ENCODE measurements around the gene SMYD3. TPM values are rescaled to one million over a fixed set of nuclear protein-coding genes. Genes with fewer than 3 reads are reported as not detected.
A peak's percentile ranks its signal among the peaks of the same experiment; 100 is the strongest.

Gene SMYD3
- total and polyA plus RNA-seq, 9 of the 15 experiments (the other 6 are each of a cell fraction or from before 2014, with no cell fraction given): 128 to 440 (median 197) TPM

DNA sequence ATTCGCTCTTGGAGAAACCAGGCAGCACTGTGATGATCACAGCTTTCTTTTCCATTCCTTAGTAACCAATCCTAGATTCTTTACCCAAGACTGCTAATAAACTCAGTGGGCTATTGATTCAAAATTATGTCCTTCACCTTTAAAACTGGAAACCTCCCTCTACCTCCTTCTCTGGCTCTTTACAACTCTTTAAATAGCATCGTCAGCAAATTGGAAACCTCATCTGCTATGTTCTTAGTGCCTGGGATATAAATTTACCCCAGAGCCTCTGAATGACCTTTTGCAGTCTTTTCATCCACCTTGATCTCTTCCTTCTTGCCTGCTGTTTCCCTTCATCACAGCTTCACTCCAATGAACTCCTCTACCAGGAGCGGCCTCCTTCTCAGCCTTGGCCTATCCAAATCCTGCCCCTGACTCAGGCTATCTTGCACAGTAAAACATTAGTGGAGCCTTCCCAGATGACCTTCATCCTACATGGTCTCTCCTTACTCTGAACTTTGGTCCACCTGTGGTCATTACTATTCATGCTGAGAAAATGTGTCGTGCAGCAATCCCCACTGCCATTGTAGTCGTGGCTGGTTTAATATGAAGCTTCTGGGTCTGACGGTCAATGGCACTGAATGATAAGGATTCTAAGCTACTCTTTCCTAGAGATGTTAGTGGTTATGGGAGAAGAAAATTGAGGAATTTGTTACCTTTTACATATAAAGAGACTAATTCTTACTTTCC is 644.1 kb downstream of the SMYD3 start:
- FAIRE-seq: no peak
- TF ChIP-seq ZNF282 (CRISPR knock-in tag; IDR thresholded peaks at IDR 0.05) (no peak), GABPB2 (CRISPR knock-in tag; conservative IDR thresholded peaks at IDR 0.05) (no peak), MAFG (tag; conservative IDR thresholded peaks at IDR 0.05) (peak; percentile 76), ZNF316 (IDR thresholded peaks at IDR 0.05) (peak; percentile 93), ZNF830 (CRISPR knock-in tag; IDR thresholded peaks at IDR 0.05) (no peak), HCFC1 (IDR thresholded peaks at IDR 0.05; ENCODE audit: low read depth, low read length) (no peak), GABPA (tag; conservative IDR thresholded peaks at IDR 0.05; ENCODE audit: low read depth) (no peak), MAFK (IDR thresholded peaks at IDR 0.05; ENCODE audit: low read length) (peak; percentile 92), C11orf30 (IDR thresholded peaks at IDR 0.05; ENCODE audit: low read depth) (peak; percentile 83), ZNF121 (CRISPR knock-in tag; conservative IDR thresholded peaks at IDR 0.05) (no peak)
- TF ChIP-seq, protein P1, sequence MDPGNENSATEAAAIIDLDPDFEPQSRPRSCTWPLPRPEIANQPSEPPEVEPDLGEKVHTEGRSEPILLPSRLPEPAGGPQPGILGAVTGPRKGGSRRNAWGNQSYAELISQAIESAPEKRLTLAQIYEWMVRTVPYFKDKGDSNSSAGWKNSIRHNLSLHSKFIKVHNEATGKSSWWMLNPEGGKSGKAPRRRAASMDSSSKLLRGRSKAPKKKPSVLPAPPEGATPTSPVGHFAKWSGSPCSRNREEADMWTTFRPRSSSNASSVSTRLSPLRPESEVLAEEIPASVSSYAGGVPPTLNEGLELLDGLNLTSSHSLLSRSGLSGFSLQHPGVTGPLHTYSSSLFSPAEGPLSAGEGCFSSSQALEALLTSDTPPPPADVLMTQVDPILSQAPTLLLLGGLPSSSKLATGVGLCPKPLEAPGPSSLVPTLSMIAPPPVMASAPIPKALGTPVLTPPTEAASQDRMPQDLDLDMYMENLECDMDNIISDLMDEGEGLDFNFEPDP (CRISPR knock-in tag; IDR thresholded peaks at IDR 0.05): no peak
- TF ChIP-seq, protein P2, sequence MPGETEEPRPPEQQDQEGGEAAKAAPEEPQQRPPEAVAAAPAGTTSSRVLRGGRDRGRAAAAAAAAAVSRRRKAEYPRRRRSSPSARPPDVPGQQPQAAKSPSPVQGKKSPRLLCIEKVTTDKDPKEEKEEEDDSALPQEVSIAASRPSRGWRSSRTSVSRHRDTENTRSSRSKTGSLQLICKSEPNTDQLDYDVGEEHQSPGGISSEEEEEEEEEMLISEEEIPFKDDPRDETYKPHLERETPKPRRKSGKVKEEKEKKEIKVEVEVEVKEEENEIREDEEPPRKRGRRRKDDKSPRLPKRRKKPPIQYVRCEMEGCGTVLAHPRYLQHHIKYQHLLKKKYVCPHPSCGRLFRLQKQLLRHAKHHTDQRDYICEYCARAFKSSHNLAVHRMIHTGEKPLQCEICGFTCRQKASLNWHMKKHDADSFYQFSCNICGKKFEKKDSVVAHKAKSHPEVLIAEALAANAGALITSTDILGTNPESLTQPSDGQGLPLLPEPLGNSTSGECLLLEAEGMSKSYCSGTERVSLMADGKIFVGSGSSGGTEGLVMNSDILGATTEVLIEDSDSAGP (CRISPR knock-in tag; IDR thresholded peaks at IDR 0.05): no peak
- TF ChIP-seq, protein P3, sequence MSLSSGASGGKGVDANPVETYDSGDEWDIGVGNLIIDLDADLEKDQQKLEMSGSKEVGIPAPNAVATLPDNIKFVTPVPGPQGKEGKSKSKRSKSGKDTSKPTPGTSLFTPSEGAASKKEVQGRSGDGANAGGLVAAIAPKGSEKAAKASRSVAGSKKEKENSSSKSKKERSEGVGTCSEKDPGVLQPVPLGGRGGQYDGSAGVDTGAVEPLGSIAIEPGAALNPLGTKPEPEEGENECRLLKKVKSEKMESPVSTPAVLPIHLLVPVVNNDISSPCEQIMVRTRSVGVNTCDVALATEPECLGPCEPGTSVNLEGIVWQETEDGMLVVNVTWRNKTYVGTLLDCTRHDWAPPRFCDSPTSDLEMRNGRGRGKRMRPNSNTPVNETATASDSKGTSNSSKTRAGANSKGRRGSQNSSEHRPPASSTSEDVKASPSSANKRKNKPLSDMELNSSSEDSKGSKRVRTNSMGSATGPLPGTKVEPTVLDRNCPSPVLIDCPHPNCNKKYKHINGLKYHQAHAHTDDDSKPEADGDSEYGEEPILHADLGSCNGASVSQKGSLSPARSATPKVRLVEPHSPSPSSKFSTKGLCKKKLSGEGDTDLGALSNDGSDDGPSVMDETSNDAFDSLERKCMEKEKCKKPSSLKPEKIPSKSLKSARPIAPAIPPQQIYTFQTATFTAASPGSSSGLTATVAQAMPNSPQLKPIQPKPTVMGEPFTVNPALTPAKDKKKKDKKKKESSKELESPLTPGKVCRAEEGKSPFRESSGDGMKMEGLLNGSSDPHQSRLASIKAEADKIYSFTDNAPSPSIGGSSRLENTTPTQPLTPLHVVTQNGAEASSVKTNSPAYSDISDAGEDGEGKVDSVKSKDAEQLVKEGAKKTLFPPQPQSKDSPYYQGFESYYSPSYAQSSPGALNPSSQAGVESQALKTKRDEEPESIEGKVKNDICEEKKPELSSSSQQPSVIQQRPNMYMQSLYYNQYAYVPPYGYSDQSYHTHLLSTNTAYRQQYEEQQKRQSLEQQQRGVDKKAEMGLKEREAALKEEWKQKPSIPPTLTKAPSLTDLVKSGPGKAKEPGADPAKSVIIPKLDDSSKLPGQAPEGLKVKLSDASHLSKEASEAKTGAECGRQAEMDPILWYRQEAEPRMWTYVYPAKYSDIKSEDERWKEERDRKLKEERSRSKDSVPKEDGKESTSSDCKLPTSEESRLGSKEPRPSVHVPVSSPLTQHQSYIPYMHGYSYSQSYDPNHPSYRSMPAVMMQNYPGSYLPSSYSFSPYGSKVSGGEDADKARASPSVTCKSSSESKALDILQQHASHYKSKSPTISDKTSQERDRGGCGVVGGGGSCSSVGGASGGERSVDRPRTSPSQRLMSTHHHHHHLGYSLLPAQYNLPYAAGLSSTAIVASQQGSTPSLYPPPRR (CRISPR knock-in tag; IDR thresholded peaks at IDR 0.05; ENCODE audit: borderline replicate concordance): no peak
- TF ChIP-seq, protein P4, sequence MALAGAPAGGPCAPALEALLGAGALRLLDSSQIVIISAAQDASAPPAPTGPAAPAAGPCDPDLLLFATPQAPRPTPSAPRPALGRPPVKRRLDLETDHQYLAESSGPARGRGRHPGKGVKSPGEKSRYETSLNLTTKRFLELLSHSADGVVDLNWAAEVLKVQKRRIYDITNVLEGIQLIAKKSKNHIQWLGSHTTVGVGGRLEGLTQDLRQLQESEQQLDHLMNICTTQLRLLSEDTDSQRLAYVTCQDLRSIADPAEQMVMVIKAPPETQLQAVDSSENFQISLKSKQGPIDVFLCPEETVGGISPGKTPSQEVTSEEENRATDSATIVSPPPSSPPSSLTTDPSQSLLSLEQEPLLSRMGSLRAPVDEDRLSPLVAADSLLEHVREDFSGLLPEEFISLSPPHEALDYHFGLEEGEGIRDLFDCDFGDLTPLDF (CRISPR knock-in tag; IDR thresholded peaks at IDR 0.05): no peak

More for the DNA sequence above, 644.1 kb downstream of the SMYD3 start:
- Histone ChIP-seq H3K27ac (ENCODE audit: extremely low read depth, low read depth, low read length) (no peak overlapping the region), H4K20me1 (replicated peaks; ENCODE audit: control insufficient read depth, insufficient read depth, low read length) (0 out of 2 replicates have a peak, but pooled peaks cover 3% of the 10 kb centered on the region), H3K9ac (ENCODE audit: insufficient read depth in 1 of 2, low read depth in 2 of 2, low read length in 2 of 2) (no peak overlapping the region), H3K4me2 (ENCODE audit: insufficient read depth, low read length) (no peak overlapping the region), H3K9me1 (ENCODE audit: control insufficient read depth, insufficient read depth, low read length) (no peaks in the 10 kb centered on the region), H3K27me3 (ENCODE audit: control insufficient read depth in 2 of 2, insufficient read depth in 2 of 2, low read length in 2 of 2) (no peaks in the 10 kb centered on the region), H3K36me3 (ENCODE audit: control insufficient read depth, insufficient read depth, low read length) (peaks cover 90% of the 10 kb centered on the region), H2AFZ (ENCODE audit: low read depth, low read length) (no peak overlapping the region), H3K9me3 (replicated peaks; ENCODE audit: control insufficient read depth, insufficient read depth, low read depth, low read length) (no peaks in the 10 kb centered on the region), H3K79me2 (ENCODE audit: control insufficient read depth, insufficient read depth, low read length) (no peaks in the 10 kb centered on the region), H3K4me3 (no peak overlapping the region), H3K4me1 (replicated peaks in 1 of 2; ENCODE audit: control insufficient read depth in 2 of 2, insufficient read depth in 2 of 2, low read length in 2 of 2) (no peaks in the 10 kb centered on the region)
- no peak for DNase-seq (ENCODE audit: extremely low read depth in 1 of 4, low spot score in 3 of 4)
- ChIA-PET POLR2A (no interaction called here), CTCF (ENCODE audit: low intra/inter-chr PET ratio) (interaction anchor here (0.6 kb wide), 1 partner anchor 347 kb away, joined by 3 read pairs; no protein-coding TSS in a partner anchor)
- BruUV-seq (replicated peaks): no TSS peak
- intact Hi-C loops (cut with micrococcal nuclease): no loop called here
- in situ Hi-C loops (cut with MboI): no loop called here
- 84% methylated on average over 6 of the region's 6 CpGs for WGBS (ENCODE audit: insufficient coverage, low coverage, missing lambda C conversion rate)
- no peak for ATAC-seq

Measured in K562 (cell line).